Type B pancreatic cell (in vitro differentiated cells): ENCODE data around the gene CABP4. TPM values are rescaled to one million over a fixed set of nuclear protein-coding genes. Genes with fewer than 3 reads are reported as not detected.
A peak's percentile ranks its signal among the peaks of the same experiment; 100 is the strongest.

Experiments
- DNase-seq: peaks from one replicate; pipeline ENCODE4 v3.0.0; 2021; ENCODE audit warnings: mixed read lengths; ENCODE audit not compliant: unreplicated experiment; ENCODE audit errors: extremely low spot score
- H3K27ac Mint-ChIP-seq: 2 replicates; pipeline ENCODE4 v1.8.0; 2021; ENCODE audit warnings: mild to moderate bottlenecking, mixed read lengths
- H3K27me3 Mint-ChIP-seq: 2 replicates; pipeline ENCODE4 v1.8.0; 2021; ENCODE audit warnings: mixed read lengths
- H3K36me3 Mint-ChIP-seq: 2 replicates; pipeline ENCODE4 v1.8.0; 2021; ENCODE audit warnings: mixed read lengths
- H3K4me1 Mint-ChIP-seq: one replicate; pipeline ENCODE4 v1.8.0; 2021; ENCODE audit warnings: mixed read lengths; ENCODE audit not compliant: unreplicated experiment
- H3K4me3 Mint-ChIP-seq: 2 replicates; pipeline ENCODE4 v1.8.0; 2021; ENCODE audit warnings: mild to moderate bottlenecking, mixed read lengths
- H3K9me3 Mint-ChIP-seq: 2 replicates; pipeline ENCODE4 v1.8.0; 2021; ENCODE audit warnings: mixed read lengths
- CTCF ChIP-seq: fragments of 200-600 bp; sonication (generic); conservative IDR thresholded peaks from 2 replicates; pipeline ENCODE4 v1.5.0; 2021; ENCODE audit warnings: antibody characterized with exemption, mild to moderate bottlenecking
- total RNA-seq: library from RNA; stranded (reverse); gene quantifications from 2 replicates; pipeline ENCODE4 v1.2.1, GENCODE V29; 2021; ENCODE audit warnings: low replicate concordance

Gene CABP4
- total RNA-seq, 1 donor from 2014 or later: not detected

GRCh38 chr11:67456068-67456705, 1.0 kb downstream of the CABP4 start:
- H3K27me3 Mint-ChIP-seq: no peaks in the 10 kb centered on the region
- H3K4me1 Mint-ChIP-seq: no peaks in the 10 kb centered on the region
- no peak for TF ChIP-seq CTCF
- no peak overlapping the region for H3K4me3 Mint-ChIP-seq
- H3K36me3 Mint-ChIP-seq: no peaks in the 10 kb centered on the region
- DNase-seq: no peak
- no peaks in the 10 kb centered on the region for H3K9me3 Mint-ChIP-seq
- no peak overlapping the region for H3K27ac Mint-ChIP-seq

- DNase-seq: no peak
- Mint-ChIP-seq H3K27me3 (no peaks in the 10 kb centered on the region), H3K9me3 (no peaks in the 10 kb centered on the region), H3K4me1 (no peaks in the 10 kb centered on the region), H3K4me3 (no peak overlapping the region), H3K27ac (no peak overlapping the region), H3K36me3 (no peaks in the 10 kb centered on the region)
- no peak for TF ChIP-seq CTCF
These were observed 2.3 kb downstream of the CABP4 start for GRCh38 chr11:67457453-67457852.

- Mint-ChIP-seq H3K9me3 (no peaks in the 10 kb centered on the region), H3K4me1 (no peaks in the 10 kb centered on the region), H3K27ac (no peak overlapping the region), H3K36me3 (no peaks in the 10 kb centered on the region), H3K4me3 (no peak overlapping the region), H3K27me3 (no peaks in the 10 kb centered on the region)
- TF ChIP-seq CTCF: no peak
- no peak for DNase-seq
These were observed 3.1 kb downstream of the CABP4 start for GRCh38 chr11:67458266-67458665.

GRCh38 chr11:67463186-67463585, 8.0 kb downstream of the CABP4 start:
- Mint-ChIP-seq H3K36me3 (no peaks in the 10 kb centered on the region), H3K9me3 (no peaks in the 10 kb centered on the region), H3K27me3 (no peaks in the 10 kb centered on the region), H3K27ac (no peak overlapping the region), H3K4me3 (peak overlapping the region; percentile 44), H3K4me1 (peaks cover 9% of the 10 kb centered on the region)
- DNase-seq: no peak
- no peak for TF ChIP-seq CTCF

- no peak for TF ChIP-seq CTCF
- peaks cover 9% of the 10 kb centered on the region for H3K4me1 Mint-ChIP-seq
- DNase-seq: no peak
- no peaks in the 10 kb centered on the region for H3K9me3 Mint-ChIP-seq
- no peak overlapping the region for H3K27ac Mint-ChIP-seq
- no peaks in the 10 kb centered on the region for H3K36me3 Mint-ChIP-seq
- no peaks in the 10 kb centered on the region for H3K27me3 Mint-ChIP-seq
- peak overlapping the region; percentile 88 for H3K4me3 Mint-ChIP-seq
These were observed 8.7 kb downstream of the CABP4 start for GRCh38 chr11:67463680-67464410.
